Endothelial cell of umbilical vein (primary cell): ENCODE results near the gene NEO1.

Experiments used
- CTCF ChIP-seq, 2 donors: IDR thresholded peaks; 1 replicate in 1 of 2; 2 replicates in 1 of 2; pipeline ENCODE4 v1.5.1; 2011; ENCODE audit warnings: low read length in 2 of 2, mild to moderate bottlenecking in 2 of 2, moderate library complexity in 2 of 2, control low read depth in 1 of 2, inconsistent platforms in 1 of 2, low read depth in 1 of 2; ENCODE audit not compliant: insufficient read depth in 1 of 2; ENCODE audit errors: extremely low read depth in 1 of 2
- EZH2 ChIP-seq: IDR thresholded peaks from 2 replicates; pipeline ENCODE4 v1.6.1; 2012; ENCODE audit warnings: borderline replicate concordance, low read depth, mild to moderate bottlenecking, moderate library complexity, low read length, inconsistent platforms; ENCODE audit not compliant: severe bottlenecking
- MYC ChIP-seq: IDR thresholded peaks from one replicate; pipeline ENCODE4 v1.6.1; 2011; ENCODE audit warnings: mild to moderate bottlenecking, low read depth, low read length

GRCh38 chr15:73239564-73240215 is 187.4 kb downstream of the NEO1 start:
- TF ChIP-seq EZH2 (no peak), CTCF (IDR thresholded peaks at IDR 0.05; ENCODE audit: extremely low read depth in 1 of 2, insufficient read depth in 1 of 2, low read depth in 1 of 2, low read length in 2 of 2) (no peak), MYC (no peak)
